Heart left ventricle (tissue), 16 donors: ENCODE results near the gene CDK8. TPM values are rescaled to one million over a fixed set of nuclear protein-coding genes. Genes with fewer than 3 reads are reported as not detected.

ENCODE experiments used
- ATAC-seq, 4 donors: fragments of 200-7000 bp; cut with Tn5 transposase; one replicate each; pipeline ENCODE4 v1.9.1; 2020 to 2022; ENCODE audit warnings: moderate library complexity in 4 of 4, mild to moderate bottlenecking in 3 of 4, moderate number of reproducible peaks in 1 of 4
- DNase-seq, 5 donors: peaks; one replicate each; pipeline ENCODE4 v3.0.0-alpha.2; 2020
- H3K27ac ChIP-seq, 12 donors: fragments of 200-600 bp; sonication (generic) in 4 of 12; one replicate each; pipeline versions ENCODE4 v1.5.0 to v1.8.0; 2016 to 2022; ENCODE audit warnings: mild to moderate bottlenecking in 2 of 12
- H3K27me3 ChIP-seq, 9 donors: fragments of 200-600 bp; sonication (generic) in 2 of 9; one replicate each; pipeline versions ENCODE4 v1.5.1 to v1.8.0; 2016 to 2022; ENCODE audit warnings: mild to moderate bottlenecking in 3 of 9
- H3K36me3 ChIP-seq, 9 donors: fragments of 200-600 bp; sonication (generic) in 2 of 9; one replicate each; pipeline versions ENCODE4 v1.5.0 to v1.8.0; 2018 to 2022; ENCODE audit warnings: mild to moderate bottlenecking in 2 of 9
- H3K4me1 ChIP-seq, 12 donors: fragments of 200-600 bp; sonication (generic) in 4 of 12; one replicate each; pipeline versions ENCODE4 v1.5.0 to v1.8.0; 2016 to 2022; ENCODE audit warnings: mild to moderate bottlenecking in 3 of 12
- H3K4me3 ChIP-seq, 12 donors: fragments of 200-600 bp; sonication (generic) in 4 of 12; one replicate each; pipeline versions ENCODE4 v1.5.0 to v1.8.0; 2017 to 2022; ENCODE audit warnings: mild to moderate bottlenecking in 9 of 12, moderate library complexity in 4 of 12
- H3K9me3 ChIP-seq, 12 donors: fragments of 200-600 bp; sonication (generic) in 4 of 12; one replicate each; pipeline versions ENCODE4 v1.5.0 to v1.8.0; 2016 to 2022; ENCODE audit warnings: mild to moderate bottlenecking in 1 of 12
- POLR2A ChIP-seq, 2 donors: fragments of 450-650 bp; IDR thresholded peaks; one replicate each; pipeline ENCODE4 v1.6.1; 2017; ENCODE audit warnings: antibody characterized with exemption in 2 of 2, mild to moderate bottlenecking in 2 of 2, moderate library complexity in 2 of 2
- WGBS, 4 donors: extraction: QIAGEN DNeasy Blood & Tissue Kit in 2 of 4; methylation state at CpG; one replicate each; pipeline versions ENCODE4 v1.1.5 to v1.1.7; 2013 to 2018; 5-methylcytosine and 5-hydroxymethylcytosine counted together
- intact Hi-C, 10 donors: fragments of 100-400 bp; cut with DNase I; formaldehyde crosslinking; loops; one replicate each; pipeline versions ENCODE4 v1.11.1 to v1.14.2; 2022
- polyA plus RNA-seq, 2 donors: library from polyadenylated mRNA; stranded (reverse); fragments of 200-250 nt; gene quantifications; one replicate each; pipeline ENCODE4 v1.2.3, GENCODE V29; 2013
- total RNA-seq, 9 donors: library from RNA; depleted of rRNA in 2 of 9; stranded (reverse); fragments of >200 nt in 2 of 9; fragmentation: NEBNext Ultra II Directional in 3 of 9; extraction: Animal tissue kit (Norgen Biotek cat#: 25700) in 3 of 9; gene quantifications; one replicate each; pipeline versions ENCODE4 v1.1.0 to v1.2.4, GENCODE V29; 2016 to 2023
- TF ChIP-seq, protein P1 (sequence below), 12 donors: fragments of 200-600 bp; sonication (generic) in 4 of 12; IDR thresholded peaks; one replicate each; pipeline versions ENCODE4 v1.5.0 to v1.8.0; 2018 to 2022; ENCODE audit warnings: antibody characterized with exemption in 12 of 12, mild to moderate bottlenecking in 5 of 12
- donor health status: ischemic (EF 13 %, LVEDD 7.1; RV severe dilation, severe dysfunction).
- donor health status: healthy with polysubstance abuse.
- donor health status: DM: no; HTN: yes; CAD: no.
- donor health status: DM: no; HTN: no; CAD: no.
- donor health status: ischemic (EF 25% LVEDD 6.9; RV normal size, moderate dysfunction).
- donor health status: ischemic (EF 25% LVEDD 5.7; RV mildly dilated, moderate dysfunction).
- donor health status: healthy.
- donor health status: DM: yes; HTN: yes; CAD: no.
- donor health status: ischemic (EF 35%, LVEDD 5.7; RV mildly dilated, moderate dysfunction).
- donor health status: nonischemic (EF 11% LVEDD 7.7; RV severe dilation, severe dysfunction).
- donor health status: DM: yes; HTN: yes; CAD: no.
- donor health status: PGD.
- donor health status: ischemic (EF 29% LVEDD 5.4; RV normal size, mild dysfunction).
- donor health status: nonischemic (EF 23%, LVEDD 6.1; RV moderate dilation, normal function).

Gene CDK8
- total and polyA plus RNA-seq, 11 donors: 5.3 to 12.4 (median 9.9) TPM

GRCh38 chr13:26445092-26445491 is 191.2 kb downstream of the CDK8 start:
- WGBS, 4 donors: 67 to 79% (median 74%) methylated on average over 3 of the region's 3 CpGs
- ATAC-seq (no peak), DNase-seq (no peak)
- H3K36me3 ChIP-seq: no peaks in the 10 kb centered on the region
- H3K27ac ChIP-seq: no peak overlapping the region
- H3K9me3 ChIP-seq: no peaks in the 10 kb centered on the region
- intact Hi-C loops: no loop called here
- H3K27me3 ChIP-seq: no peaks in the 10 kb centered on the region
- TF ChIP-seq, protein P1, sequence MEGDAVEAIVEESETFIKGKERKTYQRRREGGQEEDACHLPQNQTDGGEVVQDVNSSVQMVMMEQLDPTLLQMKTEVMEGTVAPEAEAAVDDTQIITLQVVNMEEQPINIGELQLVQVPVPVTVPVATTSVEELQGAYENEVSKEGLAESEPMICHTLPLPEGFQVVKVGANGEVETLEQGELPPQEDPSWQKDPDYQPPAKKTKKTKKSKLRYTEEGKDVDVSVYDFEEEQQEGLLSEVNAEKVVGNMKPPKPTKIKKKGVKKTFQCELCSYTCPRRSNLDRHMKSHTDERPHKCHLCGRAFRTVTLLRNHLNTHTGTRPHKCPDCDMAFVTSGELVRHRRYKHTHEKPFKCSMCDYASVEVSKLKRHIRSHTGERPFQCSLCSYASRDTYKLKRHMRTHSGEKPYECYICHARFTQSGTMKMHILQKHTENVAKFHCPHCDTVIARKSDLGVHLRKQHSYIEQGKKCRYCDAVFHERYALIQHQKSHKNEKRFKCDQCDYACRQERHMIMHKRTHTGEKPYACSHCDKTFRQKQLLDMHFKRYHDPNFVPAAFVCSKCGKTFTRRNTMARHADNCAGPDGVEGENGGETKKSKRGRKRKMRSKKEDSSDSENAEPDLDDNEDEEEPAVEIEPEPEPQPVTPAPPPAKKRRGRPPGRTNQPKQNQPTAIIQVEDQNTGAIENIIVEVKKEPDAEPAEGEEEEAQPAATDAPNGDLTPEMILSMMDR (IDR thresholded peaks at IDR 0.05): no peak
- TF ChIP-seq POLR2A (IDR thresholded peaks at IDR 0.05): no peak
- no peak overlapping the region for H3K4me3 ChIP-seq
- H3K4me1 ChIP-seq: peaks cover 0 to 11% (median 0%) of the 10 kb centered on the region in 12 donors

DNA sequence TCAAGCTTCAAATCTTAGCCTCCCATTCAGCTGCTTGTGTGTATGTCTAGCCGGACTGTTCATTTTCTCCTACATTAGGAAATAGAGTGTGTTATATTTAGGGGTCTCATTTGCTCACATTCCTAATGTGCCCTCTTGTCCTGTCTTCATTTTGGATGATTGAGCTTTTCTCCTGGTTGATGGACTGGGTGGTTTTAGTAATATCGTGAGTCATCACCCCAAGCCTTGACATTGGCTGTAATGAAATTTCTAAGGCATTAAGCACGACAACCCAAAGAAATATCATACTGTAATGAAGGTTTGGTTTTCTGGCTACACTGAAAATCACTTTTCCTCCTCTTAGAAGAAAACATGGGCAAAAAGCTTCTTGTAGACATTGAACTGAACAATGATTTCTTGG is 192.8 kb downstream of the CDK8 start:
- Histone ChIP-seq H3K9me3 (peaks cover 0 to 10% (median 0%) of the 10 kb centered on the region in 12 donors), H3K36me3 (no peaks in the 10 kb centered on the region), H3K4me1 (peaks cover 0 to 11% (median 0%) of the 10 kb centered on the region in 12 donors), H3K4me3 (no peak overlapping the region), H3K27ac (no peak overlapping the region), H3K27me3 (no peaks in the 10 kb centered on the region)
- DNase-seq (no peak), ATAC-seq (no peak)
- intact Hi-C loops: no loop called here
- WGBS, 4 donors: 84 to 91% (median 90%) methylated on average over 3 of the region's 3 CpGs
- no peak for TF ChIP-seq POLR2A (IDR thresholded peaks at IDR 0.05)
- TF ChIP-seq, protein P1 (IDR thresholded peaks at IDR 0.05): no peak

DNA sequence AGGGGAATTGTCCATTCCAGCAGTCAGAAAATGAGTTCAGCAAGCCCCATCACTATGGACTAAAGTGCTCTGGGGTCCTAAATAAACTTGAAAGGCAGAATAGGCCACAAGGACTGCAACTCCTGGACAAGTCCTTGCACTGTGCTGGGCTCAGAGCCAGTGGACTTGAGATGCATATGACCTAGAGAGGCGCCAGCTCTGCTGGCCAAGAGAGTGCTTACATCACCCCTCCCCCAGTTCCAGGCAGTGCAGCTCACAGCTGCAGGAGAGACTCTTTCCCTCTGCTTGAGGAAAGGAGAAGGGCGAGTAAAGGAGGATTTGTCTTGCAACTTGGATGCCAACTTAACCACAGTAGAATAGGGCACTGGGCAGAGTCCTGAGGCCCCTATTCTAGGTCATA is 194.1 kb downstream of the CDK8 start:
- peaks cover 0 to 17% (median 0%) of the 10 kb centered on the region in 12 donors for H3K9me3 ChIP-seq
- H3K27ac ChIP-seq: no peak overlapping the region
- intact Hi-C loops: no loop called here
- no peak overlapping the region for H3K4me3 ChIP-seq
- no peak for ATAC-seq
- 56 to 93% (median 81%) methylated on average over 1 to 2 of the region's 2 CpGs for WGBS, 4 donors
- H3K4me1 ChIP-seq: peaks cover 0 to 5% (median 0%) of the 10 kb centered on the region in 12 donors
- TF ChIP-seq, protein P1 (IDR thresholded peaks at IDR 0.05): no peak
- no peak for TF ChIP-seq POLR2A (IDR thresholded peaks at IDR 0.05)
- no peak for DNase-seq
- H3K27me3 ChIP-seq: no peaks in the 10 kb centered on the region
- no peaks in the 10 kb centered on the region for H3K36me3 ChIP-seq

DNA sequence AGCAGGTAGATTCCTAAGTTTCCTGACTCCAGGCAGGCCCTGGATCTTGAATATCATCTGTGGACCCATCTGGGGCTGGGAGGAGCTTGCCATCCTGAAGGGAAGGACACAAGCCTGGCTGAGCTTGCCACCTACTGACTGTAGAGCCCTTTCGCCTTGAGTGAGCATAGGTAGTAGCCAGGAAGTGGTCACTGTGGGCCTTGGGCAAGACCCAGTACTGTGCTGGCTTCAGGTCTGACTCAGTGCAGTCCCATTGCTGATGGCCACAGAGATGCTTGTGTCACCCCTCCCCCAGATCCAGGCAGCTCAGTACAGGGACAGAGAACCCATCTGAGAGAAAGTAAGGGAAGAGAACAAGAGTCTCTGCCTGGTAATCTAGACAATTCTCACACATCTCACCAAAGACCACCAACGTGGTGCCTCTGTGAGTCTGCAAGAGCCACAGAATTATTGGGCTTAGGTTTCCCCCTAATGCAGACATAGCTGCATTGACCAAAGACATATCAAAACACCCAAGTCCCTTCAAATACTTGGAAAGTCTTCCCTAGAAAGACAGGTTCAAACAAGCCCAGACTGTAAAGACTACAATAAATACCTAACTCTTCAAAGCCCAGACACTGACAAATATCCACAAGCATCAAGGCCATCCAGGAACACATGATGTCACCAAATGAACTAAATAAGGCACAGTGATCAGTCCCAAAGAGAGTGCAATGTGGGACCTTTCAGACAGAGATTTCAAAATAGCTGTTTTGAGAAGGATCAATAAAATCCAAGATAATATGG is 195.3 kb downstream of the CDK8 start:
- Histone ChIP-seq H3K4me3 (no peak overlapping the region), H3K9me3 (peaks cover 0 to 17% (median 0%) of the 10 kb centered on the region in 12 donors), H3K27me3 (no peaks in the 10 kb centered on the region), H3K27ac (no peak overlapping the region), H3K36me3 (no peaks in the 10 kb centered on the region), H3K4me1 (no peaks in the 10 kb centered on the region)
- TF ChIP-seq, protein P1 (IDR thresholded peaks at IDR 0.05): no peak
- no peak for TF ChIP-seq POLR2A (IDR thresholded peaks at IDR 0.05)
- 67 to 82% (median 74%) methylated on average over 2 of the region's 2 CpGs for WGBS, 4 donors
- DNase-seq: no peak
- no peak for ATAC-seq
- intact Hi-C loops: no loop called here

Other genes starting within 250 kb of the CDK8 start
- gene SHISA2, start 202.1 kb upstream of the CDK8 start, total RNA-seq: under 1 TPM in 8 of 9 donors, not detected in 1; 0.09 to 0.72 (median 0.12) TPM
- under 1 TPM; 0.08 to 0.11 TPM for gene SHISA2, start 202.1 kb upstream of the CDK8 start, polyA plus RNA-seq
- 10 to 100 TPM; 13.9 to 38.2 (median 23.8) TPM for gene RNF6, start 31.8 kb upstream of the CDK8 start, total RNA-seq
- 10 to 100 TPM in 1 of 2 donors, 1 to 10 TPM in 1; 8.6 to 33.5 TPM for gene RNF6, start 31.8 kb upstream of the CDK8 start, polyA plus RNA-seq